Endothelial cell of umbilical vein (primary cell): ENCODE measurements around the gene PGAP1. TPM values are rescaled to one million over a fixed set of nuclear protein-coding genes. Genes with fewer than 3 reads are reported as not detected.

ENCODE experiments used
- BruUV-seq: library from RNA; stranded (reverse); fragments of 400-500 nt; replicated peaks from 2 replicates; lab custom pipeline; 2021; lab: Mats Ljungman, UMichigan
- CTCF ChIA-PET: fragments of 300-600, 350-600 bp; sonication (Branson Sonifier 250); formaldehyde crosslinking; loops from one replicate; lab custom pipeline; 2021; ENCODE audit warnings: antibody characterized with exemption, inconsistent platforms; lab: Charles Lee
- POLR2A ChIA-PET: fragments of 300-600, 350-600 bp; sonication (Branson Sonifier 250); formaldehyde crosslinking; loops from one replicate; lab custom pipeline; 2021; ENCODE audit warnings: antibody characterized with exemption, inconsistent platforms; lab: Charles Lee
- DNase-seq: peaks from one replicate; pipeline ENCODE4 v3.0.0-alpha.2; 2011; ENCODE audit warnings: low read depth, low spot score
- FAIRE-seq: peaks from 2 replicates; lab custom pipeline; 2011; peaks lifted over from hg19 to GRCh38; lab: Jason Lieb, UNC
- H2AFZ ChIP-seq: 2 replicates; pipeline ENCODE4 v1.6.0; 2012; ENCODE audit warnings: low read depth, low read length, control low read depth, inconsistent platforms
- H3K27ac ChIP-seq: 2 replicates; pipeline ENCODE4 v1.5.1; 2011; ENCODE audit warnings: low read depth, mild to moderate bottlenecking, control low read depth, low read length, moderate library complexity; ENCODE audit not compliant: insufficient read depth
- H3K27me3 ChIP-seq, 2 experiments: 2 replicates each; pipeline versions ENCODE4 v1.6.0 to v1.6.1; 2011; ENCODE audit warnings: low read length in 2 of 2, mixed read lengths in 1 of 2; ENCODE audit not compliant: control insufficient read depth in 2 of 2, insufficient read depth in 2 of 2
- H3K36me3 ChIP-seq, 2 experiments: 2 replicates in 1 of 2; 3 replicates in 1 of 2; pipeline ENCODE4 v1.5.1; 2011; ENCODE audit warnings: low read length in 2 of 2, mild to moderate bottlenecking in 1 of 2, moderate library complexity in 1 of 2; ENCODE audit not compliant: control insufficient read depth in 2 of 2, insufficient read depth in 2 of 2; ENCODE audit errors: extremely low read depth in 1 of 2
- H3K4me1 ChIP-seq: 3 replicates; pipeline ENCODE4 v1.5.1; 2011; ENCODE audit warnings: mild to moderate bottlenecking, low read length; ENCODE audit not compliant: control insufficient read depth, insufficient read depth; ENCODE audit errors: extremely low read depth
- H3K4me2 ChIP-seq: 2 replicates; pipeline ENCODE4 v1.6.1; 2011; ENCODE audit warnings: low read length, control low read depth, mixed read lengths; ENCODE audit not compliant: insufficient read depth
- H3K4me3 ChIP-seq, 3 experiments: fragments of 200-600 bp in 1 of 3; sonication (generic), shearing (Covaris generic) in 1 of 3; replicated peaks in 1 of 3; 2 replicates each; pipeline ENCODE4 v1.5.1; 2011 to 2016; ENCODE audit warnings: control low read depth in 3 of 3, low read length in 3 of 3, mild to moderate bottlenecking in 2 of 3, inconsistent platforms in 1 of 3, low read depth in 1 of 3, moderate library complexity in 1 of 3; ENCODE audit not compliant: insufficient read depth in 1 of 3
- H3K79me2 ChIP-seq: 2 replicates; pipeline ENCODE4 v1.6.0; 2012; ENCODE audit warnings: low read length, inconsistent platforms; ENCODE audit not compliant: control insufficient read depth, insufficient read depth
- H3K9ac ChIP-seq: replicated peaks from 2 replicates; pipeline ENCODE3; 2011; ENCODE audit warnings: low read length, control low read depth; ENCODE audit not compliant: insufficient read depth; ENCODE audit errors: extremely low read depth
- H3K9me1 ChIP-seq: replicated peaks from 3 replicates; pipeline ENCODE4 v1.6.0; 2011; ENCODE audit warnings: mild to moderate bottlenecking, low read length; ENCODE audit not compliant: control insufficient read depth, insufficient read depth; ENCODE audit errors: extremely low read depth
- H3K9me3 ChIP-seq: replicated peaks from 2 replicates; pipeline ENCODE4 v1.5.1; 2012; ENCODE audit warnings: low read length, inconsistent platforms; ENCODE audit not compliant: control insufficient read depth, insufficient read depth
- H4K20me1 ChIP-seq: replicated peaks from 2 replicates; pipeline ENCODE3; 2011; ENCODE audit warnings: mild to moderate bottlenecking, low read length; ENCODE audit not compliant: control insufficient read depth, insufficient read depth; ENCODE audit errors: extremely low read depth
- EZH2 ChIP-seq: IDR thresholded peaks from 2 replicates; pipeline ENCODE4 v1.6.1; 2012; ENCODE audit warnings: borderline replicate concordance, low read depth, mild to moderate bottlenecking, moderate library complexity, low read length, inconsistent platforms; ENCODE audit not compliant: severe bottlenecking
- FOS ChIP-seq: IDR thresholded peaks from 2 replicates; pipeline ENCODE4 v1.6.1; 2011; ENCODE audit warnings: mild to moderate bottlenecking, low read length, moderate library complexity, borderline replicate concordance; ENCODE audit not compliant: insufficient read depth
- GATA2 ChIP-seq: IDR thresholded peaks from 2 replicates; pipeline ENCODE4 v1.7.0; 2011; ENCODE audit warnings: low read depth, mild to moderate bottlenecking, moderate library complexity, mixed read lengths, low read length; ENCODE audit not compliant: insufficient read length, insufficient read depth
- JUN ChIP-seq: IDR thresholded peaks from 2 replicates; pipeline ENCODE4 v1.6.1; 2011; ENCODE audit warnings: borderline replicate concordance, low read depth; ENCODE audit not compliant: insufficient read length, insufficient read depth
- MYC ChIP-seq: IDR thresholded peaks from one replicate; pipeline ENCODE4 v1.6.1; 2011; ENCODE audit warnings: mild to moderate bottlenecking, low read depth, low read length
- POLR2A ChIP-seq: IDR thresholded peaks from 2 replicates; pipeline ENCODE4 v1.6.1; 2012; ENCODE audit warnings: low read depth, mild to moderate bottlenecking, control low read depth, low read length
- POLR2AphosphoS5 ChIP-seq: IDR thresholded peaks from 2 replicates; pipeline ENCODE4 v1.6.1; 2012; ENCODE audit warnings: low read depth, mild to moderate bottlenecking, control low read depth, low read length, moderate library complexity; ENCODE audit not compliant: insufficient read depth
- dilution Hi-C: fragments of 300-500 bp; cut with MboI; formaldehyde crosslinking; loops from one replicate; pipeline ENCODE4 v1.15.0; 2019; ENCODE audit warnings: low sequenced_read_pairs; ENCODE audit not compliant: extremely low pct_ligation_motif_present
- intact Hi-C: fragments of 100-400 bp; cut with micrococcal nuclease; formaldehyde crosslinking; loops from one replicate; pipeline ENCODE4 v1.10.0; 2022
- polyA plus RNA-seq, 4 experiments: library from polyadenylated mRNA; depleted of rRNA in 3 of 4; stranded (reverse) in 3 of 4; unstranded in 1 of 4; fragments of >200 nt; gene quantifications; 2 replicates each; pipeline versions ENCODE4 v1.2.1 to v1.2.3, GENCODE V29; 2011 to 2012; ENCODE audit warnings: missing spikeins in 1 of 4
- total RNA-seq: library from RNA; stranded (reverse); gene quantifications from 2 replicates; pipeline ENCODE4 v1.2.3, GENCODE V29; 2021
- TF ChIP-seq, protein P1 (sequence below), 2 donors: IDR thresholded peaks; 1 replicate in 1 of 2; 2 replicates in 1 of 2; pipeline ENCODE4 v1.5.1; 2011; ENCODE audit warnings: low read length in 2 of 2, mild to moderate bottlenecking in 2 of 2, moderate library complexity in 2 of 2, control low read depth in 1 of 2, inconsistent platforms in 1 of 2, low read depth in 1 of 2; ENCODE audit not compliant: insufficient read depth in 1 of 2; ENCODE audit errors: extremely low read depth in 1 of 2
- TF ChIP-seq, protein P2 (sequence below): IDR thresholded peaks from 2 replicates; pipeline ENCODE4 v1.6.1; 2011; ENCODE audit not compliant: insufficient read depth, insufficient read length

Gene PGAP1
- total and polyA plus RNA-seq, 2 donors (not counting 3 experiments of a cell fraction or from before 2014, with no cell fraction given), result 3.9 to 9.8 TPM

DNA sequence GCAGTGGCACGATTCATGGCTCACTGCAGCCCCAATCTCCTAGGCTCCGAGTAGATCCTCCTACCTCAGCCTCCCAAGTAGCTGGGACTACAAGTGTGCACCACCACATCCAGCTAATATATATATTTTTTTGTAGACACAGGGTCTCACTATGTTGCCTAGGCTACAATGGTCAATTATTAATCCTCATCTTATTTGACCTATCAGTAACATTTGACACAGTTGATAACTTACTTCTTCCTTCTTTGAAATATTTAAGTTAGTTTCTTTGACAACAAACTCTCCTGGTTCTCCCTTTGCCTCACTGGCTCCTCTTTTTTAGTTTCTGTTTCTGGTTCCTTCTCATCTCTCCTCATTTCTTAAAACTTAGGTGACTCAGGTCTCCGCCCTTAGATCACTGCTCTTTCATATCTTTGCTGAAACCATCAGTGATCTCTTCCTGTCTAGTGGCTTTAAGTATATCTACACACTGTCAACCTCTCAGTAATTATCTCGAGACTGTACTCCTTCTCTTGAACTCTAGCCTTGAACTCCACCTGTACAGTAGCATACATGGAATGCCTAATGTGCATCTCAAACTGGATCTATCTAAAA, 11.5 kb downstream of the PGAP1 start:
- H3K4me2 ChIP-seq, result no peak overlapping the region
- H3K9me1 ChIP-seq, result no peaks in the 10 kb centered on the region
- DNase-seq (no peak), FAIRE-seq (no peak)
- peaks cover 26% of the 10 kb centered on the region for H3K79me2 ChIP-seq
- H3K4me3 ChIP-seq, result no peak overlapping the region
- H3K4me1 ChIP-seq, result peaks cover 19% of the 10 kb centered on the region
- BruUV-seq, result no TSS peak
- H3K36me3 ChIP-seq, result peaks cover 3 to 5% of the 10 kb centered on the region in 2 experiments
- no peak overlapping the region for H2AFZ ChIP-seq
- dilution Hi-C loops, result no loop called here
- TF ChIP-seq, protein P1, sequence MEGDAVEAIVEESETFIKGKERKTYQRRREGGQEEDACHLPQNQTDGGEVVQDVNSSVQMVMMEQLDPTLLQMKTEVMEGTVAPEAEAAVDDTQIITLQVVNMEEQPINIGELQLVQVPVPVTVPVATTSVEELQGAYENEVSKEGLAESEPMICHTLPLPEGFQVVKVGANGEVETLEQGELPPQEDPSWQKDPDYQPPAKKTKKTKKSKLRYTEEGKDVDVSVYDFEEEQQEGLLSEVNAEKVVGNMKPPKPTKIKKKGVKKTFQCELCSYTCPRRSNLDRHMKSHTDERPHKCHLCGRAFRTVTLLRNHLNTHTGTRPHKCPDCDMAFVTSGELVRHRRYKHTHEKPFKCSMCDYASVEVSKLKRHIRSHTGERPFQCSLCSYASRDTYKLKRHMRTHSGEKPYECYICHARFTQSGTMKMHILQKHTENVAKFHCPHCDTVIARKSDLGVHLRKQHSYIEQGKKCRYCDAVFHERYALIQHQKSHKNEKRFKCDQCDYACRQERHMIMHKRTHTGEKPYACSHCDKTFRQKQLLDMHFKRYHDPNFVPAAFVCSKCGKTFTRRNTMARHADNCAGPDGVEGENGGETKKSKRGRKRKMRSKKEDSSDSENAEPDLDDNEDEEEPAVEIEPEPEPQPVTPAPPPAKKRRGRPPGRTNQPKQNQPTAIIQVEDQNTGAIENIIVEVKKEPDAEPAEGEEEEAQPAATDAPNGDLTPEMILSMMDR (IDR thresholded peaks at IDR 0.05; ENCODE audit: extremely low read depth in 1 of 2, insufficient read depth in 1 of 2, low read depth in 1 of 2, low read length in 2 of 2), result no peak
- TF ChIP-seq JUN, result no peak
- no peak for TF ChIP-seq FOS
- TF ChIP-seq MYC, result no peak
- no peak for TF ChIP-seq EZH2
- TF ChIP-seq GATA2, result no peak
- TF ChIP-seq, protein P2, sequence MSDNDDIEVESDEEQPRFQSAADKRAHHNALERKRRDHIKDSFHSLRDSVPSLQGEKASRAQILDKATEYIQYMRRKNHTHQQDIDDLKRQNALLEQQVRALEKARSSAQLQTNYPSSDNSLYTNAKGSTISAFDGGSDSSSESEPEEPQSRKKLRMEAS, result no peak
- no peak for TF ChIP-seq POLR2AphosphoS5
- TF ChIP-seq POLR2A, result no peak
- no peaks in the 10 kb centered on the region for H3K27me3 ChIP-seq
- H3K27ac ChIP-seq, result no peak overlapping the region
- ChIA-PET POLR2A (interaction anchor here (0.7 kb wide), 1 partner anchor 39 kb away, joined by 5 read pairs; no protein-coding TSS in a partner anchor), CTCF (interaction anchor here (1.0 kb wide), 1 partner anchor 12 kb away, joined by 3 read pairs; no protein-coding TSS in a partner anchor)
- H3K9me3 ChIP-seq, result no peaks in the 10 kb centered on the region
- intact Hi-C loops, result no loop called here
- H4K20me1 ChIP-seq, result no peaks in the 10 kb centered on the region
- no peak overlapping the region for H3K9ac ChIP-seq
